Testis (tissue), 3 donors: ENCODE results near the gene POLR3A. TPM values are rescaled to one million over a fixed set of nuclear protein-coding genes. Genes with fewer than 3 reads are reported as not detected.
"Not testable (repeated sequence)": the region's sequence is repeated elsewhere in the genome, so short reads cannot be mapped to it uniquely, and the experiment has no call there.

Experiments used
- DNase-seq: peaks from one replicate; pipeline ENCODE4 v3.0.0-alpha.2; 2019
- H3K27ac ChIP-seq, 2 donors: fragments of 200-600 bp; sonication (generic); one replicate each; pipeline ENCODE4 v1.5.1; 2019
- H3K27me3 ChIP-seq: fragments of 200-600 bp; sonication (generic); one replicate; pipeline ENCODE4 v1.5.1; 2019
- H3K36me3 ChIP-seq: fragments of 200-600 bp; sonication (generic); one replicate; pipeline ENCODE4 v1.5.1; 2017; ENCODE audit warnings: low read depth; ENCODE audit errors: missing control alignments
- H3K4me1 ChIP-seq: fragments of 200-600 bp; sonication (generic); one replicate; pipeline ENCODE4 v1.5.1; 2019
- H3K4me3 ChIP-seq, 2 donors: fragments of 200-600 bp; sonication (generic); one replicate each; pipeline ENCODE4 v1.5.1; 2017 to 2019
- H3K9me3 ChIP-seq: fragments of 200-600 bp; sonication (generic); one replicate; pipeline ENCODE4 v1.5.1; 2017
- POLR2A ChIP-seq: fragments of 450-650 bp; IDR thresholded peaks from one replicate; pipeline ENCODE4 v1.6.1; 2017; ENCODE audit warnings: antibody characterized with exemption, mild to moderate bottlenecking, moderate library complexity
- WGBS, 2 donors: methylation state at CpG; one replicate each; pipeline ENCODE4 v1.1.5; 2018; 5-methylcytosine and 5-hydroxymethylcytosine counted together
- intact Hi-C: fragments of 100-400 bp; cut with DNase I; formaldehyde crosslinking; loops from one replicate; pipeline ENCODE4 v1.15.1; 2023; ENCODE audit warnings: low total_unique reads
- polyA plus RNA-seq: library from polyadenylated mRNA; stranded (reverse); fragments of 350-450 nt; fragmentation: Illumina TruSeq; extraction: RNeasy Lipid Tissue Mini Kit (QIAGEN cat#74804); gene quantifications from one replicate; pipeline ENCODE4 v1.2.3, GENCODE V29; 2014; ENCODE audit warnings: low read depth, low replicate concordance; ENCODE audit not compliant: insufficient read depth
- total RNA-seq, 2 donors: library from RNA; depleted of rRNA; stranded (reverse); fragments of >200 nt; gene quantifications; one replicate each; pipeline ENCODE4 v1.2.3, GENCODE V29; 2016
- TF ChIP-seq, protein P1 (sequence below), 3 experiments: fragments of 450-650 bp in 2 of 3; fragments of 200-600 bp in 1 of 3; sonication (generic) in 1 of 3; IDR thresholded peaks; one replicate each; pipeline ENCODE4 v1.5.1; 2016 to 2019; ENCODE audit warnings: antibody characterized with exemption in 3 of 3, mild to moderate bottlenecking in 2 of 3, moderate library complexity in 1 of 3

Gene POLR3A
- total and polyA plus RNA-seq, 3 donors from 2014 or later, result 16.1 to 23.0 (median 20.9) TPM

DNA sequence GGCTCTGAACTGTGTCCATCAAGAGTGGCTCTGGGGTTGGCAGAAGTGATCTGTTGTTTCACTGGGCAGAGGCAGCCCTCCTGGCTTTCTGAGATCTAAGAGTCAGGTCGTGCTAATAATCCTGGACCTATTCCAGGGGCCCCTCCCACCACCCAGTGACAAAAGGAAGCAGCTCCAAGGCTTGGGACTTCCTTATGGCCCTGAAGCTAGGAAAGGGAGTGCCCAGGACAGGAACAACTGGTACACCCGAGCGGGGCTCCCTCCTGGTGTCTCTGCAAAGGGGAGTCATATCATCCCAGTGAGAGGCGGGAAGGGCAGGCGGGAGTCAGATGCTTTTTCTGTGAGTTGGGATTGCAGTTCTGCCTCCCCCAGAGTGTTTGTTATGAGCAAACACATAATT is 36.7 kb upstream of the POLR3A start:
- TF ChIP-seq POLR2A, result no peak
- TF ChIP-seq, protein P1, sequence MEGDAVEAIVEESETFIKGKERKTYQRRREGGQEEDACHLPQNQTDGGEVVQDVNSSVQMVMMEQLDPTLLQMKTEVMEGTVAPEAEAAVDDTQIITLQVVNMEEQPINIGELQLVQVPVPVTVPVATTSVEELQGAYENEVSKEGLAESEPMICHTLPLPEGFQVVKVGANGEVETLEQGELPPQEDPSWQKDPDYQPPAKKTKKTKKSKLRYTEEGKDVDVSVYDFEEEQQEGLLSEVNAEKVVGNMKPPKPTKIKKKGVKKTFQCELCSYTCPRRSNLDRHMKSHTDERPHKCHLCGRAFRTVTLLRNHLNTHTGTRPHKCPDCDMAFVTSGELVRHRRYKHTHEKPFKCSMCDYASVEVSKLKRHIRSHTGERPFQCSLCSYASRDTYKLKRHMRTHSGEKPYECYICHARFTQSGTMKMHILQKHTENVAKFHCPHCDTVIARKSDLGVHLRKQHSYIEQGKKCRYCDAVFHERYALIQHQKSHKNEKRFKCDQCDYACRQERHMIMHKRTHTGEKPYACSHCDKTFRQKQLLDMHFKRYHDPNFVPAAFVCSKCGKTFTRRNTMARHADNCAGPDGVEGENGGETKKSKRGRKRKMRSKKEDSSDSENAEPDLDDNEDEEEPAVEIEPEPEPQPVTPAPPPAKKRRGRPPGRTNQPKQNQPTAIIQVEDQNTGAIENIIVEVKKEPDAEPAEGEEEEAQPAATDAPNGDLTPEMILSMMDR (IDR thresholded peaks at IDR 0.05), result no peak
- no peaks in the 10 kb centered on the region for H3K36me3 ChIP-seq
- no peak overlapping the region for H3K27ac ChIP-seq
- no peaks in the 10 kb centered on the region for H3K4me1 ChIP-seq
- no peaks in the 10 kb centered on the region for H3K27me3 ChIP-seq
- no peak overlapping the region for H3K4me3 ChIP-seq
- DNase-seq, result no peak
- no peaks in the 10 kb centered on the region for H3K9me3 ChIP-seq
- 53 to 75% methylated on average over 5 of the region's 5 CpGs for WGBS, 2 donors
- intact Hi-C loops, result no loop called here

DNA sequence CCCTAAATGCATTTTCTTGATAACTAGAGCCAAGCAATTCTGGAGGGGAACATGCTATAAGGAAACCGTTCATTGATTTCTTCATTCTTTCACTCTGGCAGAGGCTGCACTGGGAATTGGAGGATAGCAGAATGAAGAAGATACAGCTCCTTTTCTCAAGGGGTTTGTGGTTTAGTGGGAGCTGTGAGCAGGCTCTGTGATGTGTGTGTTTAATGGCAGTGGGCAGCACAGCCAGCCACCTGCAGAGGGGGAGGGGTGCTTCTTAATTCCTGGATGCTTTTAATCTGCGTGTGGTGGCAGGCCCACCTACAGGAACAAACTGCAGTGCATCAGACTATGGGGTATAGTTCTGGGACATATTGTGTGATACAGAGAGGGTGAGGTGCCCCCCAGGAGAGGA is 36.3 kb upstream of the POLR3A start:
- no peak overlapping the region for H3K4me3 ChIP-seq
- no peak overlapping the region for H3K27ac ChIP-seq
- H3K4me1 ChIP-seq, result no peaks in the 10 kb centered on the region
- DNase-seq, result no peak
- TF ChIP-seq, protein P1 (IDR thresholded peaks at IDR 0.05), result no peak
- no peak for TF ChIP-seq POLR2A
- no peaks in the 10 kb centered on the region for H3K9me3 ChIP-seq
- H3K36me3 ChIP-seq, result no peaks in the 10 kb centered on the region
- intact Hi-C loops, result no loop called here
- H3K27me3 ChIP-seq, result no peaks in the 10 kb centered on the region
- 78 to 83% methylated on average over 2 of the region's 2 CpGs for WGBS, 2 donors

DNA sequence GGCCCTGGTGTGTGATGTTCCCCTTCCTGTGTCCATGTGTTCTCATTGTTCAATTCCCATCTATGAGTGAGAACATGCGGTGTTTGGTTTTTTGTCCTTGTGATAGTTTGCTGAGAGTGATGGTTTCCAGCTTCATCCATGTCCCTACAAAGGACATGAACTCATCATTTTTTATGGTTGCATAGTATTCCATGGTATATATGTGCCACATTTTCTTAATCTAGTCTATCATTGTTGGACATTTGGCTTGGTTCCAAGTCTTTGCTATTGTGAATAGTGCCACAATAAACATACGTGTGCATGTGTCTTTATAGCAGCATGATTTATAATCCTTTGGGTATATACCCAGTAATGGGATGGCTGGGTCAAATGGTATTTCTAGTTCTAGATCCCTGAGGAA is 35.6 kb upstream of the POLR3A start:
- H3K4me3 ChIP-seq, H3K4me1 ChIP-seq, intact Hi-C loops, H3K27me3 ChIP-seq, H3K27ac ChIP-seq, DNase-seq, H3K9me3 ChIP-seq, H3K36me3 ChIP-seq: not testable (repeated sequence)
- 83% methylated on average over 1 of the region's 2 CpGs; no CpG with 5 or more reads in 1 of the 2 donors for WGBS, 2 donors

DNA sequence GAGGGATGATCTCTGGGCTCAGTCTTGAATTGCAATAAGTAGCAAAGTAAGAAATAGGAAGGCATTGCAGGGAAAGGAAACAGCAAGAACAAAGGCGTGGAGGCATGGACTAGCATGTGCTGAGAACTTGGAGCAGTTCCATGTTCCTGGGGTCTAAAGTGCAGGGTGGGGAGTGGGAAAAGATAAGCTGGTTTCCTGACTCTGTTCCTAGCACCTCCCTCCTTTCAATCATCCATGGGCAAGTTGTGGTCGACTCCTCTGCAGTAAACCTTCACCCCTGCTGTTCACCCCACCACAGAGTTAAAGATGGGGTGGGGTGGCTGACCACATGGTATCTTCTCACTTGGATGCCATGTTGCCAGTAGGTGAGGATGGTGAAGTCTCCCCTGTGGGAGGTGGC is 33.9 kb upstream of the POLR3A start:
- 76 to 84% methylated on average over 2 of the region's 2 CpGs for WGBS, 2 donors
- no peak for DNase-seq
- no peaks in the 10 kb centered on the region for H3K27me3 ChIP-seq
- no peaks in the 10 kb centered on the region for H3K4me1 ChIP-seq
- no peaks in the 10 kb centered on the region for H3K36me3 ChIP-seq
- H3K27ac ChIP-seq, result no peak overlapping the region
- intact Hi-C loops, result no loop called here
- no peak overlapping the region for H3K4me3 ChIP-seq
- H3K9me3 ChIP-seq, result no peaks in the 10 kb centered on the region
- TF ChIP-seq, protein P1 (IDR thresholded peaks at IDR 0.05), result no peak
- no peak for TF ChIP-seq POLR2A

DNA sequence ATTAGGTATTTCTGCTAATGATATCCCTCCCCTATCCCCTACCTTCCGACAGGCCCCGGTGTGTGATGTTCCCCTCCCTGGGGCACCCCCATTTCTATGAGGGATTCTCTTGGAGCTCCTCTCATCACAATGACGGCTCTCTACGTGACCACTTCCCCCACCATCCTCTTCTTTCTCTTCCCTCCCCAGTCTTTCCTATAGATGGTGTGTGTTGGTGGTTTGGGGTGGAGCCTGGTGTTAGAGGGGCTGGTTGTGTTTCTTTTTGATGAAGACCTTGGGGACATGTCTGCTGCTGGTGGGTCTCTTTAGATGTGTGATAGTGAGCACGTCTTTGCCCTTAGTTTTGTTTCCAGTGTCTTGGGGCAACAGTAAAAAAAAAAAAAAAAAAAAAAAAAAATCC is 33.0 kb upstream of the POLR3A start:
- intact Hi-C loops, result no loop called here
- Histone ChIP-seq H3K4me1 (no peaks in the 10 kb centered on the region), H3K27ac (no peak overlapping the region), H3K9me3 (no peaks in the 10 kb centered on the region), H3K4me3 (no peak overlapping the region), H3K36me3 (no peaks in the 10 kb centered on the region), H3K27me3 (no peaks in the 10 kb centered on the region)
- DNase-seq, result no peak
- WGBS, 2 donors, result 74 to 82% methylated on average over 5 of the region's 5 CpGs
- TF ChIP-seq, protein P1 (IDR thresholded peaks at IDR 0.05), result no peak
- TF ChIP-seq POLR2A, result no peak
